Measurements from ENCODE around the gene ELAC2. TPM values are rescaled to one million over a fixed set of nuclear protein-coding genes. Genes with fewer than 3 reads are reported as not detected.

The ELAC2 gene
- total RNA-seq, 1 donor from 2014 or later, result 91.2 TPM

DNA sequence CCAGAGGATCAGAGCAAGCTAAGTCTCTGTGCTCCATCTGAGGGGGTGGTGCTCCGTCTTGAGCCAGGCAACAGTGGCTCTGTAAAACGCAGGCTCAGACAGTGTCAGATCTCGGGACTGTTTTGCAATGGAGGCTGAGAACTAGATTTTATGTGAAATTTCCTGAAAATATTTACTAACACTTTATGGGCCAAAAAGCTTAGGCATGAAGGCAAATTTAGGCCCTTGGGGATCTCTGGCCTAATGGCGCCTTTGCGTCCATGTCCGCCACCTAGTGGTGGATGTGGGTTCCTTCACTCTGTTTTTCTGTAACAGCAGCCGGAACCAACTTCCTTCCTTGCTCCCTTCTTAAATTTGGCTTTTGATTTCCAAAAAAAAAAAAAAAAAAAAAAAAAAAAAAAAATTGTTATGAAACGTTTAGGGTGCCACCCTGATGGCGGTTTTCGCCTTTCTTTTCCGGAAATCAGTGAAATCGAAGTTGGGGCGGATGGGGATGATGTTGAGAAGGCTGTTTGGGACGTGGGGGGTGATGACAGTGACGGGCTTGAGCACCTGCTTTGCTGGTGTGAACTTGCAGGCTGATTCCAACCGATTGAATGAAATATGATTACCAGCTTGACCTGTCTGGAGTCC is 14.0 kb upstream of the ELAC2 start:
- H3K36me3 Mint-ChIP-seq (ENCODE audit: low read depth), result no peaks in the 10 kb centered on the region
- intact Hi-C loops (cut with micrococcal nuclease), result no loop called here
- H3K9me3 Mint-ChIP-seq, result peaks cover 7% of the 10 kb centered on the region
- DNase-seq (ENCODE audit: low spot score), result peak; percentile 26
- peaks cover 1% of the 10 kb centered on the region for H3K4me1 Mint-ChIP-seq (ENCODE audit: low read depth)
- peaks cover 1% of the 10 kb centered on the region for H3K27me3 Mint-ChIP-seq (ENCODE audit: low read depth)
- no peak overlapping the region for H3K27ac Mint-ChIP-seq
- no peak overlapping the region for H3K4me3 Mint-ChIP-seq (ENCODE audit: low read depth)

DNA sequence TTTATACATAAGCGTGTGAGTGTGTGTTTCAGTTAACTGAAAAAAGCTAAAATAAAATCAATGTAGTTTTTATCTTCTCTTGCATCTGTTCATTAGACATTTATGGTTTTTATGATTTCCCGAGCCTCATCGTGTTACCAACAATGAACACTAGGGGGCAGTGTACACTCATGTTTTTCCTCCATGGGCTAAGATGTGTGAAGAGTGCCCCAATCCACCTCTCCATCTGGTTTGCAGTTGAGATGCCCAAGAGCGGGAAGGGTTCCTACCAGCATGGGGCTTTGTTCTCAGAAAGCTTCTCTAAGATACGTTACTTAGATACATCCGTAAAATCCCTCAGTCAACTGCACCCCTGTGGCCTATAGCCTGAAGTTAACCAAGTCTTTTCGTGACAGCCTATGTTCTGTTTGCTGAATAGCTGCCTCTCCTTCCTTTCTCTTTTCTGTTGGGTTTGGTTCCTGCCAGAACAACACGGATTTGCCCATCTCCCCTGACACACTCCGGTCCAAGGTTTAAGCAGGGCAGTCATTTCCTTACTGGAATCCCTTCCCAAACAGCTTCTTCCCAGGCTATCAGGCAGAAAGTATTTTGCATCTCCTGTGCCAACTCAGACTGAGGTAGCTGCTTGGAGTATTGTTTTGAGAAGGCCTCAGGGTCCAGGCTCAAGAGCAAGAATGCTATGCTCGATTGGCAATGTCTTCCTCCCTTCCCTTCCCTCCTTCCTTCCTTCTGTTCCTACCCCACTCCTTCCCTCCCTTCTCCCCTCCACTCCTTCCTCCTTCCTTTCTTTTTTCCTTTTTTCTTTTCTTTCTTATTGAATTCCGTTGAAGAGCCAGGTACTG is 12.9 kb upstream of the ELAC2 start:
- no peak overlapping the region for H3K27ac Mint-ChIP-seq
- no peaks in the 10 kb centered on the region for H3K36me3 Mint-ChIP-seq (ENCODE audit: low read depth)
- peaks cover 1% of the 10 kb centered on the region for H3K4me1 Mint-ChIP-seq (ENCODE audit: low read depth)
- intact Hi-C loops (cut with micrococcal nuclease), result no loop called here
- H3K27me3 Mint-ChIP-seq (ENCODE audit: low read depth), result peaks cover 3% of the 10 kb centered on the region
- H3K4me3 Mint-ChIP-seq (ENCODE audit: low read depth), result no peak overlapping the region
- H3K9me3 Mint-ChIP-seq, result peaks cover 4% of the 10 kb centered on the region
- peak; percentile 24 for DNase-seq (ENCODE audit: low spot score)

DNA sequence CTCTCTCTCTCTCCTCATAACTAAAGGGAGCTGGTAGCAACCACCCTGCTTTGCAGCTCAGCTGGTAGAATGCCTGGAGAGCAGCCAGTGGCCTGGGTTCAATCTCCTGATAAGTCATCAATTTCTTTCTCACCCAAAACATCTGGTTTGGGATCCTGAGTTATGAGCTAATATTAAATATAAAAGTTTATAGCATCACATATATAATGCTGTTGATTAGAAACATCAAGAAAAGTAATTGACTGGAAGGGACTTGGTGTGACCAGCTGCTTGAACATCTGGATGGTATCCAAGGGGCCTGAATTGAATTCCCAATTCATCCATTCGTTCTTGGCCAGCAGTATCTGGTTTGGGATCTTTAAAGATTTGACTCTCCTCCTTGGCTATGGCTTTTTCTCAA is 12.2 kb upstream of the ELAC2 start:
- Mint-ChIP-seq H3K27ac (no peak overlapping the region), H3K36me3 (ENCODE audit: low read depth) (no peaks in the 10 kb centered on the region), H3K4me3 (ENCODE audit: low read depth) (no peak overlapping the region), H3K4me1 (ENCODE audit: low read depth) (peaks cover 1% of the 10 kb centered on the region), H3K9me3 (no peaks in the 10 kb centered on the region), H3K27me3 (ENCODE audit: low read depth) (peaks cover 3% of the 10 kb centered on the region)
- no peak for DNase-seq (ENCODE audit: low spot score)
- intact Hi-C loops (cut with micrococcal nuclease), result no loop called here

DNA sequence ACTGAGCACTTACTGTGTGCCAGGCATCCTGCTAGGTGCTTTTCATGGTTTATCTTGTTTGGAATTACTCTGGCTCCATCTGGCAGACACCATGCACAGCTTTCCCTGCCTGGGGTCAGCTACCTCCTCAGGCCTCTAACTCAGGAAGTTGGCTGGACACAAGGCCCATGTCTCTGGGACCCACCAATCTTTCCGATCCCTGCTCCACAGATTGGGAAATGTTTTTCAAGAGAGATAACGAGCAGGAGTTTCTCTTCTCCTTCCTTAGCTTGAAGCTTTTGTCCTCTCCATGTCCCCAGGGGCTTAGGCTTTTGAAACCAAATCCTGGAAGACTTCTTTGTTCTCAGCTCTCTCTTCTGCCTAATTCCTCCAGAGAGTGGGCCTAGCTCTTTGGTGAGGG is 11.5 kb upstream of the ELAC2 start:
- Mint-ChIP-seq H3K4me1 (ENCODE audit: low read depth) (peaks cover 4% of the 10 kb centered on the region), H3K4me3 (ENCODE audit: low read depth) (no peak overlapping the region), H3K27me3 (ENCODE audit: low read depth) (peaks cover 5% of the 10 kb centered on the region), H3K27ac (no peak overlapping the region), H3K9me3 (no peaks in the 10 kb centered on the region), H3K36me3 (ENCODE audit: low read depth) (no peaks in the 10 kb centered on the region)
- intact Hi-C loops (cut with micrococcal nuclease), result no loop called here
- no peak for DNase-seq (ENCODE audit: low spot score)

DNA sequence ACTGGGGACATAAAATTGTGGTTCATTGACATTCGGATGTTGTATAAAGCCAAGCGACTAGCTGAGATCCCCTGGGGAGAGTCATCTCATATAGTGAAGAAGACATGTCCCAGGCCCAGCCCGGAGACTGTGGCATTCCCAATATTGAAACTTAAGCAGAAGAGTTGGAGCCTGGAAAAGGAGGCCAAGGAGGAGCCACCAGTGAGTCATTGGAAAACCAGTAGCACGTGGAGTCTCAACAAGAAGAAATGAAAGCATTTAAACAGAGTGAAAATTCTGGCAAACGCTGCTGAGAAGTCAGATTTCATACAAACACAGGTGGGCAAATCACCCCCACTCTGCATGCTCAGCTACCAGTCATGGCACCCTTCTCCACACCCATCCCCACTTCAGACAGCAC is 9.4 kb upstream of the ELAC2 start:
- Mint-ChIP-seq H3K27me3 (ENCODE audit: low read depth) (peaks cover 5% of the 10 kb centered on the region), H3K27ac (no peak overlapping the region), H3K4me3 (ENCODE audit: low read depth) (no peak overlapping the region), H3K4me1 (ENCODE audit: low read depth) (peaks cover 5% of the 10 kb centered on the region), H3K36me3 (ENCODE audit: low read depth) (no peaks in the 10 kb centered on the region), H3K9me3 (no peaks in the 10 kb centered on the region)
- intact Hi-C loops (cut with micrococcal nuclease), result no loop called here
- no peak for DNase-seq (ENCODE audit: low spot score)

DNA sequence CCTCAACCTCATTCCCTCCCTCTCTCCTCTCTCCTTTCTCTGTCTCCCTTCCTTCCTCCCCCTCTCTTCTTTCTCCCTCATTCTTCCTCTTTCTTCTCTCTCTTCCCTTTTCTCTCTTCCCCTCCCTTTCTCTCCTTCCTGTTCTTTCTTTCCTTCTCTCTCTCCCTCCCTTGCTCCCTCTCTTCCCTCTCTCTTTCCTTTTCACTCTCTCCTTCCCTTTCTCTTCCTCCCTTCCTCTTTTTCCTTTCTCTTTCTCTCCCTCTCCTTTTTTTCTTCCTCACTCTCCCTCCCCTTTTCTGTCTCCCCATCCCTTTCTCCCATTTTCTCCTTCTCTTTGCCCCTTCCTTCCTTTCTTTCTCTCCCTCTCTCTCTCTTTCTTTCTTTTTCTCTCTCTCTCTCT is 7.9 kb upstream of the ELAC2 start:
- H3K9me3 Mint-ChIP-seq, result no peaks in the 10 kb centered on the region
- intact Hi-C loops (cut with micrococcal nuclease), result no loop called here
- H3K4me3 Mint-ChIP-seq (ENCODE audit: low read depth), result no peak overlapping the region
- H3K36me3 Mint-ChIP-seq (ENCODE audit: low read depth), result no peaks in the 10 kb centered on the region
- H3K27ac Mint-ChIP-seq, result no peak overlapping the region
- H3K4me1 Mint-ChIP-seq (ENCODE audit: low read depth), result peaks cover 5% of the 10 kb centered on the region
- peaks cover 5% of the 10 kb centered on the region for H3K27me3 Mint-ChIP-seq (ENCODE audit: low read depth)
- no peak for DNase-seq (ENCODE audit: low spot score)

DNA sequence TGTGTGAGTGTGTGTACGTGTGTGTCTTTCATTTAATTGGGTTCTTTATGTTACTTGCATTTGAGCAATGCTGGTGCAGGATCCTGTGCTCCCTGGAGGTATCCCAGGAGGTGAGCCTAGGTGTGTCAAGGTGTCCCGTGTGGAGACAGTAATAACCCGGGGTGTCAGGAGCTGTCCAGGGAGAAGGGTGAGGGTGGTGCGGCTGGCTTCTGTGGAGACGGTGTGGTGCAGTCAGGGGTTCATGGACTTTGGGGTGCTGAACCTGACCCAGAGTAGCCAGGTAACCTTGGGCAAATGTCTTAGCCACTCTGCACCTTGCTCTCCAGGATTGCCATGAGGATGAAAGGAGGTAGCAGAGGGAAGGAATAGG is 7.4 kb upstream of the ELAC2 start:
- peaks cover 4% of the 10 kb centered on the region for H3K27me3 Mint-ChIP-seq (ENCODE audit: low read depth)
- no peak overlapping the region for H3K27ac Mint-ChIP-seq
- peaks cover 3% of the 10 kb centered on the region for H3K4me1 Mint-ChIP-seq (ENCODE audit: low read depth)
- H3K9me3 Mint-ChIP-seq, result no peaks in the 10 kb centered on the region
- no peak for DNase-seq (ENCODE audit: low spot score)
- H3K36me3 Mint-ChIP-seq (ENCODE audit: low read depth), result no peaks in the 10 kb centered on the region
- H3K4me3 Mint-ChIP-seq (ENCODE audit: low read depth), result no peak overlapping the region
- intact Hi-C loops (cut with micrococcal nuclease), result no loop called here

DNA sequence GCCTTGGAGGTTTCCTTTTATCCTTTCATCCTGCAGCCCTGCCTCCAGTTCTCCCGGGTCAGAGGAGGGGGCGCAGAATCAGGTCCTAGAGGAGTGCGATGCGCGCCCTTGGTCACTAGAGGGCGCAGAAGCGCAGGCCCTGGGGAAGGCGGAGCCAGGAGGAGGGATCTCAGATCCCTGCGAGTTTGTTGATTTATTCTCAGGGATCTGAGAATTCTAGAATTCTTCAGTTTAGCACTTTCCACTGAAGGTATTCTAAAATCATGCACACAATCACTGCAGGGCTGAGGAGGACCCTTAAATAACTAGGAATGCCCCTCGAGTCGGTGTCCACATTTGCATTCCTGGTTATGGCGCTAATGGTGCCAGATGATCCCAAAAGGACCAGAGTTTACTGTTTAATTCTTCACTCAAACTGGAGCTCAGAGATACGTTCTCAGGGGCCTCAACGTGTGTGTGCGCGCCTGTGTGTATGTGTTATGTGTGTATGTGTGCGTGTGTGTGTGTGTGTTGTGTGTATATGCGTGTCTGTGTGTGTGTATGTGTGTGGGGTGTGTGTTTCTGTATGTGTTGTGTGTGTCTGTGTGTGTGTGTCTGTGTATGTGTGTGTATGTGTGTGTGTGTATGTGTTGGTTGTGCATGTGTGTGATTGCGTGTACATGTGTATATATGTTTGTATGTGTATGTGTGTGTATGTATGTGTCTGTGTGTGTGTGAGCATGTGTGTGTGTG is 6.9 kb upstream of the ELAC2 start:
- peaks cover 3% of the 10 kb centered on the region for H3K4me1 Mint-ChIP-seq (ENCODE audit: low read depth)
- H3K4me3 Mint-ChIP-seq (ENCODE audit: low read depth), result no peak overlapping the region
- H3K27ac Mint-ChIP-seq, result no peak overlapping the region
- no peaks in the 10 kb centered on the region for H3K36me3 Mint-ChIP-seq (ENCODE audit: low read depth)
- peak; percentile 57 for DNase-seq (ENCODE audit: low spot score)
- intact Hi-C loops (cut with micrococcal nuclease), result no loop called here
- H3K9me3 Mint-ChIP-seq, result no peaks in the 10 kb centered on the region
- peaks cover 4% of the 10 kb centered on the region for H3K27me3 Mint-ChIP-seq (ENCODE audit: low read depth)

DNA sequence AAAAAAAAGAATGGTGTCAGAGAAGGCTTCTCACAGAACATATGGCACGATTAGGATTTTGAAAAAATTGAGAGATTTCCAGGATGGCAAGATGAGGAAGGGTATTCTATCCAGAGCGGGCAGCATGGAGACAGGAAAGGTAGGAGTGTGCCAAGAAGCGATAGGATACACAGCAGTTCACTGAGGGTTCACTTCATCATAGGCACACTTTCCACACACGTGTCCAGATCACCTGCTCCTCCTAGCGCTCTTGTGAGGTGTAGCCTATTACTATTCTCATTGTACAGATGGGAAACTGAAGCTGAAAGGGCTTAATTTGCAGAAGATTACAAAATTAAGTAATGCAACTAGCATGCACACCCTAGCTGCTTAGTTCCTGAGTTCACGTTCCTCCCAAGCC is 6.2 kb upstream of the ELAC2 start:
- DNase-seq (ENCODE audit: low spot score), result no peak
- intact Hi-C loops (cut with micrococcal nuclease), result no loop called here
- Mint-ChIP-seq H3K27ac (no peak overlapping the region), H3K9me3 (no peaks in the 10 kb centered on the region), H3K4me1 (ENCODE audit: low read depth) (peaks cover 3% of the 10 kb centered on the region), H3K4me3 (ENCODE audit: low read depth) (no peak overlapping the region), H3K27me3 (ENCODE audit: low read depth) (peaks cover 4% of the 10 kb centered on the region), H3K36me3 (ENCODE audit: low read depth) (no peaks in the 10 kb centered on the region)

DNA sequence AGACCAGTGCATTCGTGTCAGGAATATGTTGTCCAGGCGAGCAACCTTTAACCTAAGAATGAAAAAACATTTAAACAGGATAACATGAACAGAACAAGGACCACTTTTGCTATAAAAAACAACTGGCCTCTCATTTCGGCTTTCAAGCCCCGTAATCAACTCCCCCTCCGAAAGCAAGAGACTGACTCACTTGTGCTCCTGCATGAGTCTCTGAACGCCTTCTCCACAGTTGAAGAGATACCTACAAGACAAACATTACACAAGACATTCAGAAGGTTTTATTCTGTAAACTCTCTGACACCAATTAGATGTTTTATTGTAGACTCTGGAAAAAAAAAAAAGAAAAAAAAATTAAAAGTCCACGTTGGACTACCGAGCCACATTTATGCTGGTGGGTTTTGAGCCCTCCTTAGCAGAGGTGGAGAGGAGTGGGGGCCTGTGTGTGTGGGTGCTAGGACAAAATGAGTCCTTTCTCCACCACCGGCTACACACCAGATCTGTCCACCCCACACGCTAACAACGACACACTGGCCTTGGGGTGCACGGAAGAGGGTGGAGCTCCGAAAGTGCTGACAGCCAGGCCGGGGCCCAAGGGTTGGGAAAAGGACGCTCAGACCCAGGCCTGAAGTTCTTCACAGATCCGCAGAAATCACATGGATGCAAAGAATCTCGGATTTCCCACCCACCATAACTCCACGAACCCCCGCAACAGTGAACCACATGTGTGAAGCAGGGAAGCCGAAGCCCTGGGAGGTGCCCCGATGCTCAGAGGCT is 759 bp downstream of the ELAC2 start:
- peak overlapping the region; percentile 91 for H3K27ac Mint-ChIP-seq
- peaks cover 47% of the 10 kb centered on the region for H3K36me3 Mint-ChIP-seq (ENCODE audit: low read depth)
- H3K9me3 Mint-ChIP-seq, result no peaks in the 10 kb centered on the region
- H3K4me3 Mint-ChIP-seq (ENCODE audit: low read depth), result peak overlapping the region; percentile 92
- intact Hi-C loops (cut with micrococcal nuclease), result no loop called here
- H3K4me1 Mint-ChIP-seq (ENCODE audit: low read depth), result peaks cover 26% of the 10 kb centered on the region
- H3K27me3 Mint-ChIP-seq (ENCODE audit: low read depth), result no peaks in the 10 kb centered on the region
- DNase-seq (ENCODE audit: low spot score), result no peak

DNA sequence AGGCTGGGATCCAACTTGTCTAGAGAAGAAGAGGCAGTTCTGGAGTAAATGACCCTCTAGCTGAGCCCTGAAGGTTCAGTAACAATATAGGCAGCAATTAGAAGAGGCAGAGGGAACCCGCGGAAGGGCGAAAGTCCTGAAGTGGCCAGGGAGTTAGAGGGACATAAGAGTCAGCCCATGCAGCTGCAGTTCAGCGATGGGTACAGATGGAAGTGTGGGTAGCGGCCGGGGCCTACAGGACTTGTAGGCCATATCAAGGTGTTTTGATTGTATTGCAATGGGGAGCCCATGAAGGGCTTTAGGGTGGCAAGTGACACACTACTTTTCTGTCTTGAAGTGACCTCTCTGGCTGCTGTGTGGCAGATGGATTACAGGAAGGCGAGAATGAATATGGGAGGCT is 3.0 kb downstream of the ELAC2 start:
- intact Hi-C loops (cut with micrococcal nuclease), result no loop called here
- H3K4me3 Mint-ChIP-seq (ENCODE audit: low read depth), result peak overlapping the region; percentile 9
- no peaks in the 10 kb centered on the region for H3K9me3 Mint-ChIP-seq
- peaks cover 65% of the 10 kb centered on the region for H3K36me3 Mint-ChIP-seq (ENCODE audit: low read depth)
- peak overlapping the region; percentile 46 for H3K27ac Mint-ChIP-seq
- no peak for DNase-seq (ENCODE audit: low spot score)
- H3K4me1 Mint-ChIP-seq (ENCODE audit: low read depth), result peaks cover 26% of the 10 kb centered on the region
- no peaks in the 10 kb centered on the region for H3K27me3 Mint-ChIP-seq (ENCODE audit: low read depth)

DNA sequence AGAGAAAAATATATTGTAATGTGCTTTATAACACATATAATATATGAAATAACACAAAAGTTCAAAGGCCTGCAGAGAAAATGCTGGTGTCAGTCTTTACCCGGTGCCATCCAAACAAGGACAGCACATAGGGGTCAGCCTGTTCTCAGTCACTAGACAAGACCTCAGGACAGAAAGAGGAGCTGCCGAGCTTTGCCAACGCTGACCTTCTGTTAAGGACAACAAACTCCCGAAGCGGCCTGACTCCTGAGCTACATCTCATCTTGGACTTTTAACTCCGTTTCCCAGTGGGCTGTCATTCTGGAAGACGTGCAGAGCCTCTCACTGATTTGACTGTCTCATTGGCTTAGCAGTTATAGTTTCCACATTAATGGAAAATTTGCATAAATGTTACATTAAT is 6.9 kb downstream of the ELAC2 start:
- no peak for DNase-seq (ENCODE audit: low spot score)
- Mint-ChIP-seq H3K27ac (no peak overlapping the region), H3K4me3 (ENCODE audit: low read depth) (no peak overlapping the region), H3K27me3 (ENCODE audit: low read depth) (no peaks in the 10 kb centered on the region), H3K36me3 (ENCODE audit: low read depth) (peaks cover 68% of the 10 kb centered on the region), H3K4me1 (ENCODE audit: low read depth) (peaks cover 13% of the 10 kb centered on the region), H3K9me3 (no peaks in the 10 kb centered on the region)
- intact Hi-C loops (cut with micrococcal nuclease), result no loop called here
